HEK293 (cell line): ENCODE data around the gene TCERG1L.

Source experiments
- CTCF ChIA-PET: fragments of 350-600 bp; formaldehyde crosslinking; extraction: SDS; loops from one replicate; lab custom pipeline; 2021; ENCODE audit warnings: antibody characterized with exemption; lab: Yijun Ruan, JAX
- POLR2A ChIA-PET: fragments of 300-600 bp; formaldehyde crosslinking; extraction: SDS; loops from one replicate; lab custom pipeline; 2020; ENCODE audit warnings: antibody characterized with exemption, inconsistent platforms; lab: Yijun Ruan, JAX
- H3K27ac ChIP-seq: fragments of 200-500 bp; sonication (Bioruptor generic); 2 replicates; pipeline ENCODE4 v1.5.1; 2014; ENCODE audit warnings: low read depth, low read length, control low read depth, inconsistent platforms; ENCODE audit errors: extremely low read depth
- H3K36me3 ChIP-seq, 2 experiments: fragments of 200-500 bp in 1 of 2; sonication (Bioruptor generic) in 1 of 2; 1 replicate in 1 of 2; 2 replicates in 1 of 2; pipeline ENCODE4 v1.5.1; 2014 to 2017; ENCODE audit warnings: inconsistent platforms in 2 of 2, low read length in 2 of 2; ENCODE audit not compliant: control insufficient read depth in 2 of 2, insufficient read depth in 1 of 2
- H3K4me1 ChIP-seq: fragments of 200-500 bp; sonication (Bioruptor generic); 2 replicates; pipeline ENCODE4 v1.5.1; 2014; ENCODE audit warnings: mild to moderate bottlenecking, low read length, inconsistent platforms; ENCODE audit not compliant: control insufficient read depth, insufficient read depth
- H3K4me3 ChIP-seq: 2 replicates; pipeline ENCODE4 v1.5.1; 2011; ENCODE audit warnings: low read depth, mild to moderate bottlenecking, control low read depth, low read length, moderate library complexity
- H3K9me3 ChIP-seq: fragments of 200-500 bp; sonication (Bioruptor generic); 2 replicates; pipeline ENCODE4 v1.5.1; 2014; ENCODE audit warnings: low read depth, low read length, inconsistent platforms; ENCODE audit not compliant: control insufficient read depth, insufficient read depth
- GLI2 ChIP-seq: fragments of 450-650 bp; formaldehyde crosslinking; IDR thresholded peaks from 2 replicates; pipeline ENCODE4; 2017; ENCODE audit warnings: missing biosample characterization, missing genetic modification characterization, low read depth, borderline replicate concordance
- HOXC10 ChIP-seq: sonication (generic); formaldehyde crosslinking; IDR thresholded peaks from 2 replicates; pipeline ENCODE4 v1.8.1; 2023; ENCODE audit warnings: mild to moderate bottlenecking, missing genetic modification reagents
- KLF1 ChIP-seq: fragments of 450-650 bp; formaldehyde crosslinking; IDR thresholded peaks from 2 replicates; pipeline ENCODE4 v1.5.1; 2016; ENCODE audit warnings: missing biosample characterization, missing genetic modification characterization
- KLF9 ChIP-seq: fragments of 450-650 bp; formaldehyde crosslinking; IDR thresholded peaks from 2 replicates; pipeline ENCODE4 v1.5.1; 2016; ENCODE audit warnings: missing biosample characterization, missing genetic modification characterization, low read depth
- MYNN ChIP-seq: fragments of 450-650 bp; formaldehyde crosslinking; IDR thresholded peaks from 2 replicates; pipeline ENCODE4 v1.5.1; 2016; ENCODE audit warnings: missing biosample characterization, missing genetic modification characterization, borderline replicate concordance
- PRDM4 ChIP-seq: fragments of 450-650 bp; formaldehyde crosslinking; IDR thresholded peaks from 2 replicates; pipeline ENCODE4 v1.5.1; 2017; ENCODE audit warnings: missing biosample characterization, missing genetic modification characterization
- ZFHX2 ChIP-seq: fragments of 450-650 bp; formaldehyde crosslinking; conservative IDR thresholded peaks from 2 replicates; pipeline ENCODE4 v1.5.1; 2016; ENCODE audit warnings: missing biosample characterization, missing genetic modification characterization
- ZNF133 ChIP-seq: fragments of 450-650 bp; formaldehyde crosslinking; IDR thresholded peaks from 2 replicates; pipeline ENCODE4 v1.5.1; 2016; ENCODE audit warnings: missing biosample characterization, missing genetic modification characterization
- ZNF138 ChIP-seq: fragments of 450-650 bp; formaldehyde crosslinking; IDR thresholded peaks from 2 replicates; pipeline ENCODE4 v1.5.1; 2016; ENCODE audit warnings: missing biosample characterization, missing genetic modification characterization, borderline replicate concordance
- ZNF140 ChIP-seq: fragments of 450-650 bp; formaldehyde crosslinking; IDR thresholded peaks from 2 replicates; pipeline ENCODE4 v1.5.1; 2016; ENCODE audit warnings: missing biosample characterization, missing genetic modification characterization
- ZNF223 ChIP-seq: fragments of 450-650 bp; formaldehyde crosslinking; IDR thresholded peaks from 2 replicates; pipeline ENCODE4 v1.5.1; 2016; ENCODE audit warnings: missing biosample characterization, missing genetic modification characterization
- ZNF26 ChIP-seq: fragments of 450-650 bp; formaldehyde crosslinking; IDR thresholded peaks from 2 replicates; pipeline ENCODE4 v1.5.1; 2016; ENCODE audit warnings: missing biosample characterization, missing genetic modification characterization
- ZNF354C ChIP-seq: fragments of 450-650 bp; formaldehyde crosslinking; IDR thresholded peaks from 2 replicates; pipeline ENCODE4 v1.5.1; 2016; ENCODE audit warnings: missing biosample characterization, missing genetic modification characterization, low read depth, borderline replicate concordance
- ZNF366 ChIP-seq: fragments of 450-650 bp; formaldehyde crosslinking; conservative IDR thresholded peaks from 2 replicates; pipeline ENCODE4 v1.5.1; 2016; ENCODE audit warnings: missing biosample characterization, missing genetic modification characterization
- ZNF423 ChIP-seq: fragments of 450-650 bp; formaldehyde crosslinking; IDR thresholded peaks from 2 replicates; pipeline ENCODE4 v1.5.1; 2016; ENCODE audit warnings: missing biosample characterization, missing genetic modification characterization
- ZNF48 ChIP-seq: fragments of 450-650 bp; formaldehyde crosslinking; IDR thresholded peaks from 2 replicates; pipeline ENCODE4 v1.5.1; 2016; ENCODE audit warnings: missing biosample characterization, missing genetic modification characterization
- ZNF513 ChIP-seq: fragments of 450-650 bp; IDR thresholded peaks from 2 replicates; pipeline ENCODE4 v1.5.1; 2018; ENCODE audit warnings: missing biosample characterization, missing genetic modification characterization
- ZNF585B ChIP-seq: fragments of 450-650 bp; formaldehyde crosslinking; IDR thresholded peaks from 2 replicates; pipeline ENCODE4 v1.5.1; 2016; ENCODE audit warnings: missing biosample characterization, missing genetic modification characterization
- ZNF654 ChIP-seq: fragments of 450-650 bp; formaldehyde crosslinking; IDR thresholded peaks from 2 replicates; pipeline ENCODE4 v1.5.1; 2016; ENCODE audit warnings: low read depth, missing biosample characterization, missing genetic modification characterization
- ZNF658 ChIP-seq: fragments of 450-650 bp; formaldehyde crosslinking; IDR thresholded peaks from 2 replicates; pipeline ENCODE4; 2016; ENCODE audit warnings: missing biosample characterization, missing genetic modification characterization
- ZNF660 ChIP-seq: fragments of 450-650 bp; IDR thresholded peaks from 2 replicates; pipeline ENCODE4 v1.5.1; 2018; ENCODE audit warnings: missing biosample characterization, mild to moderate bottlenecking, missing genetic modification characterization
- ZNF692 ChIP-seq: fragments of 450-650 bp; formaldehyde crosslinking; IDR thresholded peaks from 2 replicates; pipeline ENCODE4 v1.5.1; 2016; ENCODE audit warnings: missing biosample characterization, missing genetic modification characterization
- ZNF747 ChIP-seq: fragments of 450-650 bp; formaldehyde crosslinking; IDR thresholded peaks from 2 replicates; pipeline ENCODE4 v1.5.1; 2016; ENCODE audit warnings: missing biosample characterization, missing genetic modification characterization
- ZNF785 ChIP-seq: fragments of 450-650 bp; formaldehyde crosslinking; IDR thresholded peaks from 2 replicates; pipeline ENCODE4 v1.5.1; 2016; ENCODE audit warnings: missing biosample characterization, missing genetic modification characterization
- ZNF792 ChIP-seq: fragments of 450-650 bp; formaldehyde crosslinking; IDR thresholded peaks from 2 replicates; pipeline ENCODE4 v1.5.1; 2016; ENCODE audit warnings: missing biosample characterization, missing genetic modification characterization
- ZSCAN18 ChIP-seq: fragments of 450-650 bp; formaldehyde crosslinking; IDR thresholded peaks from 2 replicates; pipeline ENCODE4 v1.5.1; 2016; ENCODE audit warnings: missing biosample characterization, missing genetic modification characterization
- ZSCAN30 ChIP-seq: fragments of 450-650 bp; IDR thresholded peaks from 2 replicates; pipeline ENCODE4 v1.5.1; 2018; ENCODE audit warnings: missing biosample characterization, mild to moderate bottlenecking, missing genetic modification characterization, moderate library complexity

TCERG1L gene

GRCh38 chr10:131314799-131315198, 3.3 kb upstream of the TCERG1L start (continued):
- TF ChIP-seq ZSCAN30 (tag by site-specific recombination) (no peak), ZNF660 (tag by site-specific recombination) (no peak), ZNF658 (tag by site-specific recombination) (no peak), ZNF792 (tag by site-specific recombination) (no peak), ZNF585B (tag by site-specific recombination) (no peak), MYNN (tag by site-specific recombination) (no peak), KLF1 (tag by site-specific recombination) (no peak)

GRCh38 chr10:131314148-131314547, 2.6 kb upstream of the TCERG1L start:
- H3K4me3 ChIP-seq, result no peak overlapping the region
- ChIA-PET POLR2A (no interaction called here), CTCF (no interaction called here)
- no peaks in the 10 kb centered on the region for H3K36me3 ChIP-seq
- H3K4me1 ChIP-seq, result no peaks in the 10 kb centered on the region
- no peak overlapping the region for H3K27ac ChIP-seq
- TF ChIP-seq ZNF747 (tag by site-specific recombination) (no peak), HOXC10 (CRISPR knock-in tag) (no peak), ZNF423 (no peak), ZFHX2 (tag by site-specific recombination) (no peak), KLF9 (tag by site-specific recombination) (no peak), ZNF354C (tag by site-specific recombination) (no peak), ZSCAN18 (no peak), ZNF654 (tag by site-specific recombination) (no peak), ZNF223 (tag by site-specific recombination) (no peak), GLI2 (no peak), ZNF140 (no peak), KLF1 (tag by site-specific recombination) (no peak)
- no peaks in the 10 kb centered on the region for H3K9me3 ChIP-seq

GRCh38 chr10:131313377-131313776, 1.9 kb upstream of the TCERG1L start:
- no peaks in the 10 kb centered on the region for H3K4me1 ChIP-seq
- ChIA-PET CTCF (interaction anchor here (0.6 kb wide), 1 partner anchor 25 kb away, joined by 5 read pairs; no protein-coding TSS in a partner anchor), POLR2A (no interaction called here)
- no peaks in the 10 kb centered on the region for H3K36me3 ChIP-seq
- H3K27ac ChIP-seq, result no peak overlapping the region
- H3K4me3 ChIP-seq, result no peak overlapping the region
- H3K9me3 ChIP-seq, result no peaks in the 10 kb centered on the region
- TF ChIP-seq ZNF692 (tag by site-specific recombination) (no peak), ZNF513 (no peak), ZNF366 (tag by site-specific recombination) (no peak), ZNF133 (no peak), GLI2 (no peak), PRDM4 (tag by site-specific recombination) (no peak), ZNF138 (no peak), ZNF26 (tag by site-specific recombination) (no peak), ZNF48 (no peak), ZNF785 (tag by site-specific recombination) (no peak)
